HCT116 (cell line): ENCODE results near the gene GPR83. TPM values are rescaled to one million over a fixed set of nuclear protein-coding genes. Genes with fewer than 3 reads are reported as not detected.
A peak's percentile ranks its signal among the peaks of the same experiment; 100 is the strongest.

ENCODE experiments used
- ATAC-seq: fragments of 200-7000 bp; cut with Tn5 transposase; 2 replicates; pipeline ENCODE4 v1.9.1; 2020; ENCODE audit warnings: mild to moderate bottlenecking, moderate library complexity
- Bru-seq: library from RNA; stranded (reverse); fragments of 400-500 nt; gene quantifications from one replicate; lab custom pipeline; 2021; lab: Mats Ljungman, UMichigan
- BruChase-seq, 2 experiments: library from RNA; stranded (reverse); fragments of 400-500 nt; gene quantifications; one replicate each; lab custom pipeline; 2021; lab: Mats Ljungman, UMichigan
- BruUV-seq: library from RNA; stranded (reverse); fragments of 400-500 nt; replicated peaks from 2 replicates; lab custom pipeline; 2021; lab: Mats Ljungman, UMichigan
- CTCF ChIA-PET: fragments of 300-600 bp; sonication (Branson Sonifier 250); formaldehyde crosslinking; loops from one replicate; lab custom pipeline; 2021; ENCODE audit warnings: antibody characterized with exemption; lab: Charles Lee
- POLR2A ChIA-PET: fragments of 300-600, 350-600 bp; sonication (Branson Sonifier 250); formaldehyde crosslinking; loops from one replicate; lab custom pipeline; 2021; ENCODE audit warnings: antibody characterized with exemption; lab: Charles Lee
- RAD21 ChIA-PET, 2 experiments: fragments of 300-600 bp; sonication (Branson Sonifier 250); formaldehyde crosslinking; loops; one replicate each; lab custom pipeline; 2023; ENCODE audit warnings: low total read pairs in 2 of 2; ENCODE audit not compliant: uncharacterized antibody in 2 of 2, unreplicated experiment in 2 of 2, low non-redundant PET in 1 of 2; lab: Charles Lee
- DNase-seq: peaks from one replicate; pipeline ENCODE4 v3.0.0-alpha.2; 2010; ENCODE audit warnings: low read depth, low spot score
- H2AFZ ChIP-seq: fragments of 200-600 bp; shearing (Covaris generic), sonication (generic); 2 replicates; pipeline ENCODE4 v1.6.1; 2017; ENCODE audit warnings: low read depth, mixed run types, mixed read lengths, antibody characterized with exemption, low read length; ENCODE audit not compliant: poor library complexity, severe bottlenecking
- H3K27ac ChIP-seq: 2 replicates; pipeline ENCODE4 v1.5.1; 2012; ENCODE audit warnings: low read depth, low read length
- H3K27me3 ChIP-seq: fragments of 200-600 bp; sonication (generic); 2 replicates; pipeline ENCODE4 v1.6.1; 2016; ENCODE audit warnings: mixed run types, low read length, mixed read lengths; ENCODE audit not compliant: insufficient read depth
- H3K36me3 ChIP-seq, 2 experiments: fragments of 200-500 bp in 1 of 2; fragments of 200-600 bp in 1 of 2; sonication (Bioruptor generic) in 1 of 2; sonication (generic) in 1 of 2; 2 replicates each; pipeline versions ENCODE4 v1.5.1 to v1.6.1; 2014 to 2016; ENCODE audit warnings: low read length in 2 of 2, inconsistent platforms in 1 of 2, mixed read lengths in 1 of 2, mixed run types in 1 of 2; ENCODE audit not compliant: insufficient read depth in 2 of 2, control insufficient read depth in 1 of 2
- H3K4me1 ChIP-seq, 2 experiments: fragments of 200-600 bp in 1 of 2; sonication (generic) in 1 of 2; 2 replicates each; pipeline versions ENCODE4 v1.5.1 to v1.6.1; 2012 to 2017; ENCODE audit warnings: low read length in 2 of 2, inconsistent platforms in 1 of 2, mild to moderate bottlenecking in 1 of 2, mixed read lengths in 1 of 2, mixed run types in 1 of 2, moderate library complexity in 1 of 2; ENCODE audit not compliant: insufficient read depth in 2 of 2, control insufficient read depth in 1 of 2
- H3K4me2 ChIP-seq: fragments of 200-600 bp; sonication (generic); 2 replicates; pipeline ENCODE4 v1.6.1; 2017; ENCODE audit warnings: mixed run types, low read length, mixed read lengths
- H3K4me3 ChIP-seq, 2 experiments: fragments of 200-600 bp in 1 of 2; sonication (generic) in 1 of 2; replicated peaks in 1 of 2; 2 replicates each; pipeline ENCODE4 v1.5.1; 2011 to 2016; ENCODE audit warnings: low read length in 2 of 2, control low read depth in 1 of 2, low read depth in 1 of 2, mild to moderate bottlenecking in 1 of 2, mixed read lengths in 1 of 2, mixed run types in 1 of 2
- H3K79me2 ChIP-seq: fragments of 200-600 bp; sonication (generic); 2 replicates; pipeline ENCODE4 v1.6.1; 2017; ENCODE audit warnings: mild to moderate bottlenecking, mixed run types, low read length, moderate library complexity, mixed read lengths; ENCODE audit not compliant: insufficient read depth
- H3K9ac ChIP-seq: fragments of 200-600 bp; sonication (generic); 2 replicates; pipeline ENCODE4 v1.6.1; 2016; ENCODE audit warnings: low read length, mixed read lengths
- H3K9me2 ChIP-seq: fragments of 200-600 bp; sonication (generic), shearing (Covaris generic); 2 replicates; pipeline ENCODE4 v1.6.1; 2017; ENCODE audit warnings: mixed run types, mild to moderate bottlenecking, moderate library complexity; ENCODE audit not compliant: insufficient read depth
- H3K9me3 ChIP-seq, 2 experiments: fragments of 200-500 bp in 1 of 2; fragments of 200-600 bp in 1 of 2; sonication (Bioruptor generic) in 1 of 2; sonication (generic) in 1 of 2; 2 replicates each; pipeline ENCODE4 v1.6.1; 2014 to 2017; ENCODE audit warnings: low read length in 2 of 2, mixed read lengths in 2 of 2, inconsistent platforms in 1 of 2, low read depth in 1 of 2, mild to moderate bottlenecking in 1 of 2, mixed run types in 1 of 2, moderate library complexity in 1 of 2; ENCODE audit not compliant: control insufficient read depth in 1 of 2, insufficient read depth in 1 of 2
- H4K20me1 ChIP-seq: fragments of 200-600 bp; sonication (generic), shearing (Covaris generic); 2 replicates; pipeline ENCODE4 v1.6.1; 2017; ENCODE audit warnings: mixed run types, mild to moderate bottlenecking, moderate library complexity; ENCODE audit not compliant: insufficient read depth
- CEBPB ChIP-seq: IDR thresholded peaks from 2 replicates; pipeline ENCODE4 v1.6.1; 2012; ENCODE audit warnings: low read depth
- EZH2 ChIP-seq: fragments of 200-600 bp; sonication (generic); IDR thresholded peaks from 2 replicates; pipeline ENCODE4 v1.6.1; 2017; ENCODE audit warnings: antibody characterized with exemption, mixed run types
- EZH2phosphoT487 ChIP-seq: fragments of 200-600 bp; IDR thresholded peaks from 2 replicates; pipeline ENCODE4 v1.6.1; 2018; ENCODE audit warnings: antibody characterized with exemption, borderline replicate concordance
- JUND ChIP-seq: IDR thresholded peaks from 2 replicates; pipeline ENCODE4 v1.6.1; 2012
- POLR2A ChIP-seq: IDR thresholded peaks from 2 replicates; pipeline ENCODE4 v1.7.0; 2011; ENCODE audit warnings: borderline replicate concordance; ENCODE audit not compliant: insufficient read depth, insufficient read length; ENCODE audit errors: extremely low read depth
- POLR2AphosphoS5 ChIP-seq: IDR thresholded peaks from 2 replicates; pipeline ENCODE4 v1.6.1; 2011; ENCODE audit warnings: mild to moderate bottlenecking, low read depth, low read length, moderate library complexity
- RAD21 ChIP-seq: IDR thresholded peaks from 2 replicates; pipeline ENCODE4 v1.6.1; 2012; ENCODE audit warnings: low read depth, mild to moderate bottlenecking
- YY1 ChIP-seq: IDR thresholded peaks from 2 replicates; pipeline ENCODE4 v1.6.1; 2011; ENCODE audit warnings: low read length, low read depth, moderate library complexity, mild to moderate bottlenecking; ENCODE audit not compliant: insufficient replicate concordance; ENCODE audit errors: extremely low read depth
- ZNF274 ChIP-seq: fragments of 200-500 bp; sonication (Bioruptor generic); IDR thresholded peaks from 2 replicates; pipeline ENCODE4 v1.6.1; 2014; ENCODE audit warnings: mild to moderate bottlenecking, low read depth, low read length, inconsistent platforms
- intact Hi-C: fragments of 100-400 bp; cut with micrococcal nuclease; formaldehyde crosslinking; loops from 2 replicates; pipeline ENCODE4 v1.10.0; 2022
- long read RNA-seq: library from polyadenylated mRNA; unstranded; transcript quantifications from one replicate; pipeline ENCODE4 v2.0.0, GENCODE V29; 2021; ENCODE audit not compliant: unreplicated experiment
- polyA plus RNA-seq: library from polyadenylated mRNA; unstranded; fragments of >200 nt; gene quantifications from 2 replicates; pipeline ENCODE4 v1.2.1, GENCODE V29; 2012; ENCODE audit warnings: missing spikeins
- total RNA-seq: library from RNA; stranded (reverse); gene quantifications from one replicate; pipeline ENCODE4 v1.2.1, GENCODE V29; 2021; ENCODE audit not compliant: unreplicated experiment
- TF ChIP-seq, protein P1 (sequence below): IDR thresholded peaks from 2 replicates; pipeline ENCODE4 v1.6.1; 2011; ENCODE audit warnings: mild to moderate bottlenecking, low read length, moderate library complexity; ENCODE audit not compliant: insufficient replicate concordance; ENCODE audit errors: extremely low read depth
- TF ChIP-seq, protein P2 (sequence below): IDR thresholded peaks from 2 replicates; pipeline ENCODE4 v1.6.1; 2012

The GPR83 gene
- total RNA-seq (0.39 TPM), Bru-seq, nascent RNA (percentile 28 among the genes with signal in this experiment), BruChase-seq, experiment 1, labeled RNA remaining after a 6-hour chase (percentile 39 among the genes with signal in this experiment), BruChase-seq, experiment 2, labeled RNA remaining after a 2-hour chase (percentile 38 among the genes with signal in this experiment)
- polyA plus RNA-seq: 0.12 and 0.15 TPM in 2 replicates
- long read RNA-seq: 0 reads

DNA sequence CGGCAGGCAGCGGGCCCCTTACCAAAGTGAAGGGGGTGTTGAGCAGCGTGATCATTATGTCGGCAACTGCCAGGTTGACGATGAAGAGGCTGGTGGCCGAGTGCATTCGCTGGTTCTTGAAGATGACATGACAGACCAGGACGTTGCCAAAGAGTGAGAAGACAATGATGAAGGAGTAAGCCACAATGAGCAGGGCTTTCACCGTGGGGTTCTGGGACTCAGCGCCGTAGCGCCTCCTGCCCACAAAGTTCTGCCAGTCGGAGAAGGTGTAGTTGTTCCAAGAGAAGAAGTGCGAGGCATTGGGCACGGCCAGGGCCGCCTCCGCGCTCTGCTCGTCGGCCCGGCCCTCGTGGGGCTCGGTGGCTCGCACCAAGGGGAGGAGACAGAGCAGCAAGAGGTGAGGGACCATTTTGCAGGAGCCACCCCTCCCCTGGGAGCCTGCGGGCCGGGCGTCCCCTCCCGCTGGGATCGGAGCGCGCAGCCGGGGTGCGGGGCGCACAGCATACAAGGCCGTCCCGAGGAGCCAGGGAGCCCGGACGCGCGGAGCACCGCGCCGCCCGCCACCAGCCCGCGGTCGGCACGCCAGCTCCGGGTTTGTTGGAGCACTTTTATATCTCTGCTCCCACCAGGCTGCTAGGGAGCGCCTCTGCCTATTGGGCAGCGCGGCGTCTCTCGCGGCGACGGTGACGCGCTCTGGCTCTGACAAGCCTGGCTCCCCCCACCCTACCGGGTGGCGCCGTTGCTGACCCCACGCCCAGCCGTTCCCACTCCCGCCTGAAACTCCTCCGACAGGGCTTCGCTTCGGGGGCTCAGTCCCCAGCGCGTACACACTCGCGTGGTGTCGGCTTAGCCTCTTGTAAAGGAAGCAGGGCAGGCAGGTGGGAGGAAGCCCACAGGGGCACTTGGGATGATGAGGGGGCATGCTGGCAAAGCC lies at the start of gene GPR83:
GPR83 (minus strand) TSS at position 581 of the 934 bp plus-strand sequence; CDS start at position 409, 172 bp downstream.
- H3K27ac ChIP-seq: no peak within 1 kb of the TSS
- H3K9me2 ChIP-seq: no peaks in the 10 kb centered on the region
- H3K79me2 ChIP-seq: no peaks in the 10 kb centered on the region
- H3K9ac ChIP-seq: no peak within 1 kb of the TSS
- no peak within 1 kb of the TSS for H3K4me3 ChIP-seq
- H3K9me3 ChIP-seq: no peaks in the 10 kb centered on the region
- no peaks in the 10 kb centered on the region for H4K20me1 ChIP-seq
- intact Hi-C loops: no loop called here
- H3K4me1 ChIP-seq: no peaks in the 10 kb centered on the region
- no peak within 1 kb of the TSS for H2AFZ ChIP-seq
- DNase-seq (no peak), ATAC-seq (no peak)
- CTCF ChIA-PET: no interaction called here
- H3K4me2 ChIP-seq: no peak within 1 kb of the TSS
- H3K27me3 ChIP-seq: no peaks in the 10 kb centered on the region
- no TSS peak for BruUV-seq
- no peak for TF ChIP-seq YY1
- no peaks in the 10 kb centered on the region for H3K36me3 ChIP-seq
- POLR2A ChIA-PET: no interaction called here
- RAD21 ChIA-PET: no interaction called here

GRCh38 chr11:94450048-94450447 lies 48.8 kb upstream of the GPR83 start:
- ATAC-seq (no peak), DNase-seq (no peak)
- no peak overlapping the region for H3K4me3 ChIP-seq
- H3K9me3 ChIP-seq: no peaks in the 10 kb centered on the region
- no peaks in the 10 kb centered on the region for H3K4me1 ChIP-seq
- H3K36me3 ChIP-seq: peaks cover 5 to 7% of the 10 kb centered on the region in 2 experiments; a peak in 1 of 4 replicates
- H3K79me2 ChIP-seq: no peaks in the 10 kb centered on the region
- no peaks in the 10 kb centered on the region for H3K27me3 ChIP-seq
- no peaks in the 10 kb centered on the region for H4K20me1 ChIP-seq
- H3K9me2 ChIP-seq: no peaks in the 10 kb centered on the region
- H2AFZ ChIP-seq: no peak overlapping the region
- POLR2A ChIA-PET: no interaction called here
- CTCF ChIA-PET: no interaction called here
- H3K9ac ChIP-seq: no peak overlapping the region
- no peak overlapping the region for H3K4me2 ChIP-seq
- no TSS peak for BruUV-seq
- RAD21 ChIA-PET: no interaction called here
- no peak overlapping the region for H3K27ac ChIP-seq
- no peak for TF ChIP-seq POLR2A
- TF ChIP-seq RAD21: no peak
- TF ChIP-seq EZH2: no peak
- no peak for TF ChIP-seq CEBPB
- TF ChIP-seq POLR2AphosphoS5: no peak
- no peak for TF ChIP-seq YY1
- TF ChIP-seq, protein P1, sequence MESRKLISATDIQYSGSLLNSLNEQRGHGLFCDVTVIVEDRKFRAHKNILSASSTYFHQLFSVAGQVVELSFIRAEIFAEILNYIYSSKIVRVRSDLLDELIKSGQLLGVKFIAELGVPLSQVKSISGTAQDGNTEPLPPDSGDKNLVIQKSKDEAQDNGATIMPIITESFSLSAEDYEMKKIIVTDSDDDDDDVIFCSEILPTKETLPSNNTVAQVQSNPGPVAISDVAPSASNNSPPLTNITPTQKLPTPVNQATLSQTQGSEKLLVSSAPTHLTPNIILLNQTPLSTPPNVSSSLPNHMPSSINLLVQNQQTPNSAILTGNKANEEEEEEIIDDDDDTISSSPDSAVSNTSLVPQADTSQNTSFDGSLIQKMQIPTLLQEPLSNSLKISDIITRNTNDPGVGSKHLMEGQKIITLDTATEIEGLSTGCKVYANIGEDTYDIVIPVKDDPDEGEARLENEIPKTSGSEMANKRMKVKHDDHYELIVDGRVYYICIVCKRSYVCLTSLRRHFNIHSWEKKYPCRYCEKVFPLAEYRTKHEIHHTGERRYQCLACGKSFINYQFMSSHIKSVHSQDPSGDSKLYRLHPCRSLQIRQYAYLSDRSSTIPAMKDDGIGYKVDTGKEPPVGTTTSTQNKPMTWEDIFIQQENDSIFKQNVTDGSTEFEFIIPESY: no peak
- no peak for TF ChIP-seq EZH2phosphoT487
- no peak for TF ChIP-seq ZNF274
- TF ChIP-seq, protein P2, sequence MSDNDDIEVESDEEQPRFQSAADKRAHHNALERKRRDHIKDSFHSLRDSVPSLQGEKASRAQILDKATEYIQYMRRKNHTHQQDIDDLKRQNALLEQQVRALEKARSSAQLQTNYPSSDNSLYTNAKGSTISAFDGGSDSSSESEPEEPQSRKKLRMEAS: no peak
- no peak for TF ChIP-seq JUND
- intact Hi-C loops: no loop called here
